ENCODE measurements around the gene HNRNPUL1. TPM values are rescaled to one million over a fixed set of nuclear protein-coding genes. Genes with fewer than 3 reads are reported as not detected.
A peak's percentile ranks its signal among the peaks of the same experiment; 100 is the strongest.

HNRNPUL1 gene
- 232 and 237 TPM in 2 replicates for total RNA-seq (2011; cell fraction: chromatin; rRNA removed; ENCODE audit: low replicate concordance)
- total RNA-seq (2011; cell fraction: nucleolus; rRNA removed), result 95.1 and 105 TPM in 2 replicates
- total RNA-seq (2011; cell fraction: nucleoplasm; rRNA removed), result 117 and 149 TPM in 2 replicates
- total RNA-seq (2014; rRNA removed), result 85.0 and 99.3 TPM in 2 replicates
- 69.9 and 78.2 TPM in 2 replicates for total RNA-seq (2014; rRNA removed; fragmentation: Illumina TruSeq; extraction: Trizol)
- total RNA-seq (2015; rRNA removed; fragmentation: Illumina TruSeq; extraction: Trizol), result 85.9 and 88.7 TPM in 2 replicates
- total RNA-seq (2021), result 196 and 211 TPM in 2 replicates
- 39.2 and 59.3 TPM in 2 replicates for polyA plus RNA-seq (2011; rRNA removed)
- polyA plus RNA-seq (2011; cell fraction: cytosol; rRNA removed), result 36.1 and 60.0 TPM in 2 replicates
- 43.7 and 55.9 TPM in 2 replicates for polyA plus RNA-seq (2011; cell fraction: nucleus; rRNA removed)
- 121 and 132 TPM in 2 replicates for polyA plus RNA-seq (2012)
- 138 and 160 TPM in 2 replicates for polyA plus RNA-seq (2014; fragmentation: Illumina TruSeq; extraction: Trizol)
- 1 to 10 TPM; 7.3 to 9.4 TPM for polyA plus RNA-seq (2014; fragmentation: Nextera tagmentation; extraction: Ambion mirVana)
- 93.8 and 107 TPM in 2 replicates for polyA plus RNA-seq (2014; rRNA removed)
- 53.3 and 64.4 TPM in 2 replicates for polyA minus RNA-seq (2011; rRNA and poly(A)+ RNA removed)
- 50.4 and 56.1 TPM in 2 replicates for polyA minus RNA-seq (2011; cell fraction: cytosol; rRNA and poly(A)+ RNA removed)
- polyA minus RNA-seq (2011; cell fraction: nucleus; rRNA and poly(A)+ RNA removed), result 40.3 and 68.6 TPM in 2 replicates
- percentile 88 among the genes with signal in this experiment for Bru-seq, nascent RNA
- percentile 90 among the genes with signal in this experiment for BruChase-seq, experiment 1, labeled RNA remaining after a 2-hour chase
- percentile 91 among the genes with signal in this experiment for BruChase-seq, experiment 2, labeled RNA remaining after a 6-hour chase
- long read RNA-seq, experiment 1, transcript HNRNPUL1-204 (15 exons, 3,555 nt), result major isoform, 31 of 274 reads
- long read RNA-seq, experiment 1, partial matches to known transcripts, result 111 of 274 reads
- long read RNA-seq, experiment 1, other reads (novel, unspliced or antisense), result 118 of 274 reads
- long read RNA-seq, experiment 2, transcript HNRNPUL1-208 (15 exons, 3,043 nt), result minor isoform, 5 of 139 reads
- long read RNA-seq, experiment 2, transcript HNRNPUL1-204 (15 exons, 3,555 nt), result major isoform, 26 of 139 reads
- long read RNA-seq, experiment 2, partial matches to known transcripts, result 43 of 139 reads
- long read RNA-seq, experiment 2, other reads (novel, unspliced or antisense), result 58 of 139 reads
- long read RNA-seq, experiment 3, partial matches to known transcripts, result 21 of 26 reads
- long read RNA-seq, experiment 3, other reads (novel, unspliced or antisense), result 3 of 26 reads

DNA sequence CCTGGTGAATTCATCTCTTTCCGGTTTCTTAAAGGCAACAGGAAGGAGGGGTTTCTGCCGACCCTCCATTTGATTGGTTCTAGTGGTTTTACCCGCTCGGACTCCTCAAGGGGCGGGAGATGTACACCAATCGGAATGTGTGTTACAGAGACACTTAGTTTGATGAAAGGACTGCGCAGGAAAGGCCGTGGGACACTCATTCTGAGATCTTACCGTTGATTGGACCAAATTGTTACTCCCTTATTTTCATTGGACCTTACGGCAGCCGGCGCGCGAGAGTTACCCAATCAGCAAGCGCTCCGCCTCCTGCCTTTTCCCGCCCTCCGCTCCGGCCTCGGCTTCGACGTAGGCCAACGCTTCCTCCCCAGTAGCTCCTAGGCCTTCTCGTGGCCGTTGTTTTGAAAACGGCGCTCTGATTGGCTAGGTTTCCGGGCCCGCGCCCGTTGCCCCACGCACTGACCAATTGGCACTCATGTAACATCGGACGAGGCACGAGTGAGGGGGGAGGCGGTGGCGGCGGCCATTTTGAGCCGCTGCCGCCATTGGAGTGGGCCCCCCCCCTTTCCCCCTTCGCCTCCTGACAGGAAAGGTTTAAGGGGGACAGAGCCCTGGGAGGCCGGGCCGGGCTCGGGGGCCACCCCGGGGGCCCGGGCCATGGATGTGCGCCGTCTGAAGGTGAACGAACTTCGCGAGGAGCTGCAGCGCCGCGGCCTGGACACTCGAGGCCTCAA lies at the start of gene HNRNPUL1:
HNRNPUL1 (plus strand) TSS at position 523 of the 731 bp plus-strand sequence; CDS start at position 655, 132 bp downstream.
- Histone ChIP-seq H3K4me2 (ENCODE audit: insufficient read depth, low read length) (peak within 1 kb of the TSS; percentile 99), H3K9me3 (replicated peaks; ENCODE audit: control insufficient read depth, insufficient read depth, low read depth, low read length) (no peaks in the 10 kb centered on the region), H3K4me3 (peak within 1 kb of the TSS; percentile 94), H3K36me3 (ENCODE audit: control insufficient read depth, insufficient read depth, low read length) (peaks cover 27% of the 10 kb centered on the region), H3K27ac (ENCODE audit: extremely low read depth, low read depth, low read length) (peak within 1 kb of the TSS; percentile 99), H2AFZ (ENCODE audit: low read depth, low read length) (peak within 1 kb of the TSS; percentile 94), H3K9me1 (ENCODE audit: control insufficient read depth, insufficient read depth, low read length) (no peaks in the 10 kb centered on the region), H3K9ac (ENCODE audit: insufficient read depth in 1 of 2, low read depth in 2 of 2, low read length in 2 of 2) (peak within 1 kb of the TSS; percentile 99 to 100), H4K20me1 (replicated peaks; ENCODE audit: control insufficient read depth, insufficient read depth, low read length) (no peaks in the 10 kb centered on the region; the same call in 1 of the 2 replicates), H3K4me1 (replicated peaks in 1 of 2; ENCODE audit: control insufficient read depth in 2 of 2, insufficient read depth in 2 of 2, low read length in 2 of 2) (peaks cover 11 to 31% of the 10 kb centered on the region in 2 experiments; a peak in 4 of 5 replicates), H3K79me2 (ENCODE audit: control insufficient read depth, insufficient read depth, low read length) (peaks cover 55% of the 10 kb centered on the region), H3K27me3 (ENCODE audit: control insufficient read depth in 2 of 2, insufficient read depth in 2 of 2, low read length in 2 of 2) (peaks cover 0 to 11% of the 10 kb centered on the region in 2 experiments; a peak in 2 of 5 replicates)
- no TSS peak for BruUV-seq (replicated peaks)
- intact Hi-C loops (cut with micrococcal nuclease), result loop anchor here (2.0 to 5.0 kb wide), 4 partner anchors 37 to 175 kb away; partner anchors contain the start of genes DMAC2 and TGFB1
- ChIA-PET POLR2A (interaction anchor here (0.6 to 3.0 kb wide), 28 partner anchors 9 to 466 kb away, joined by 3 to 16 read pairs (median 5); partner anchors contain the start of genes AXL, B9D2, CYP2S1 and TGFB1), CTCF (ENCODE audit: low intra/inter-chr PET ratio) (no interaction called here)
- peak; percentile 83 for ATAC-seq
- WGBS (ENCODE audit: insufficient coverage, low coverage, missing lambda C conversion rate), result 1% methylated on average over 48 of the region's 55 CpGs
- DNase-seq (ENCODE audit: extremely low read depth in 1 of 4, low spot score in 3 of 4), result peak; percentile 93 to 100 (median 98)
- peak; percentile 100 for FAIRE-seq
- in situ Hi-C loops (cut with MboI), result loop anchor here (5.0 kb wide), 1 partner anchor 62 kb away; no protein-coding TSS in a partner anchor
- TF ChIP-seq EGR1 (conservative IDR thresholded peaks at IDR 0.05) (peak; percentile 69), SAP30 (IDR thresholded peaks at IDR 0.05; ENCODE audit: borderline replicate concordance, insufficient read depth, low read depth, low read length, poor library complexity, severe bottlenecking) (peak; percentile 44)
- TF ChIP-seq, protein P1, sequence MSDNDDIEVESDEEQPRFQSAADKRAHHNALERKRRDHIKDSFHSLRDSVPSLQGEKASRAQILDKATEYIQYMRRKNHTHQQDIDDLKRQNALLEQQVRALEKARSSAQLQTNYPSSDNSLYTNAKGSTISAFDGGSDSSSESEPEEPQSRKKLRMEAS (CRISPR knock-in tag; IDR thresholded peaks at IDR 0.05), result peak; percentile 97
- TF ChIP-seq, protein P2, sequence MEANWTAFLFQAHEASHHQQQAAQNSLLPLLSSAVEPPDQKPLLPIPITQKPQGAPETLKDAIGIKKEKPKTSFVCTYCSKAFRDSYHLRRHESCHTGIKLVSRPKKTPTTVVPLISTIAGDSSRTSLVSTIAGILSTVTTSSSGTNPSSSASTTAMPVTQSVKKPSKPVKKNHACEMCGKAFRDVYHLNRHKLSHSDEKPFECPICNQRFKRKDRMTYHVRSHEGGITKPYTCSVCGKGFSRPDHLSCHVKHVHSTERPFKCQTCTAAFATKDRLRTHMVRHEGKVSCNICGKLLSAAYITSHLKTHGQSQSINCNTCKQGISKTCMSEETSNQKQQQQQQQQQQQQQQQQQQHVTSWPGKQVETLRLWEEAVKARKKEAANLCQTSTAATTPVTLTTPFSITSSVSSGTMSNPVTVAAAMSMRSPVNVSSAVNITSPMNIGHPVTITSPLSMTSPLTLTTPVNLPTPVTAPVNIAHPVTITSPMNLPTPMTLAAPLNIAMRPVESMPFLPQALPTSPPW (CRISPR knock-in tag; IDR thresholded peaks at IDR 0.05), result peak; percentile 100

Data from K562 (cell line).